ENCODE results near the gene C2orf80.
"Not testable (repeated sequence)": the region's sequence is repeated elsewhere in the genome, so short reads cannot be mapped to it uniquely, and the experiment has no call there.

The C2orf80 gene

GRCh38 chr2:208222351-208222750 lies 32.5 kb upstream of the C2orf80 start:
- no peak for TF ChIP-seq CTCF (IDR thresholded peaks at IDR 0.05; ENCODE audit: low read depth, low read length, missing control alignments)
- H3K4me3 ChIP-seq (ENCODE audit: low read depth, low read length): no peak overlapping the region
- DNase-seq (ENCODE audit: low read depth): no peak
- in situ Hi-C loops (cut with HindIII; ENCODE audit: low sequenced_read_pairs): no loop called here

- in situ Hi-C loops (cut with HindIII; ENCODE audit: low sequenced_read_pairs); DNase-seq (ENCODE audit: low read depth); H3K4me3 ChIP-seq (ENCODE audit: low read depth, low read length): not testable (repeated sequence)
Observed at GRCh38 chr2:208221873-208222272, 32.0 kb upstream of the C2orf80 start.

- TF ChIP-seq CTCF (IDR thresholded peaks at IDR 0.05; ENCODE audit: low read depth, low read length, missing control alignments): no peak
- no peak for DNase-seq (ENCODE audit: low read depth)
- H3K4me3 ChIP-seq (ENCODE audit: low read depth, low read length): no peak overlapping the region
- in situ Hi-C loops (cut with HindIII; ENCODE audit: low sequenced_read_pairs): no loop called here
Observed at GRCh38 chr2:208210688-208211451, 21.0 kb upstream of the C2orf80 start.

- DNase-seq (ENCODE audit: low read depth): no peak
- no peak for TF ChIP-seq CTCF (IDR thresholded peaks at IDR 0.05; ENCODE audit: low read depth, low read length, missing control alignments)
- in situ Hi-C loops (cut with HindIII; ENCODE audit: low sequenced_read_pairs): no loop called here
Observed at GRCh38 chr2:208208335-208209085, 18.7 kb upstream of the C2orf80 start.

GRCh38 chr2:208207769-208208168 lies 17.9 kb upstream of the C2orf80 start:
- no peak for TF ChIP-seq CTCF (IDR thresholded peaks at IDR 0.05; ENCODE audit: low read depth, low read length, missing control alignments)
- in situ Hi-C loops (cut with HindIII; ENCODE audit: low sequenced_read_pairs): no loop called here

More at GRCh38 chr2:208208335-208209085, 18.7 kb upstream of the C2orf80 start:
- no peak overlapping the region for H3K4me3 ChIP-seq (ENCODE audit: low read depth, low read length)

GRCh38 chr2:208204166-208204565 lies 14.3 kb upstream of the C2orf80 start:
- H3K4me3 ChIP-seq (ENCODE audit: low read depth, low read length): no peak overlapping the region
- in situ Hi-C loops (cut with HindIII; ENCODE audit: low sequenced_read_pairs): no loop called here
- DNase-seq (ENCODE audit: low read depth): no peak
- TF ChIP-seq CTCF (IDR thresholded peaks at IDR 0.05; ENCODE audit: low read depth, low read length, missing control alignments): no peak

More at GRCh38 chr2:208207769-208208168, 17.9 kb upstream of the C2orf80 start:
- DNase-seq (ENCODE audit: low read depth): no peak
- H3K4me3 ChIP-seq (ENCODE audit: low read depth, low read length): no peak overlapping the region

GRCh38 chr2:208195531-208195930 lies 5.7 kb upstream of the C2orf80 start:
- TF ChIP-seq CTCF (IDR thresholded peaks at IDR 0.05; ENCODE audit: low read depth, low read length, missing control alignments): no peak
- DNase-seq (ENCODE audit: low read depth): no peak
- in situ Hi-C loops (cut with HindIII; ENCODE audit: low sequenced_read_pairs): no loop called here
- no peak overlapping the region for H3K4me3 ChIP-seq (ENCODE audit: low read depth, low read length)

Data from astrocyte of the cerebellum (primary cell).